ENCODE results near the gene PRPS1.
"Not testable (repeated sequence)": the region's sequence is repeated elsewhere in the genome, so short reads cannot be mapped to it uniquely, and the experiment has no call there.

Gene PRPS1

GRCh38 chrX:107677909-107678308 is 49.6 kb downstream of the PRPS1 start:
- H3K9ac ChIP-seq (ENCODE audit: low read length in 5 of 5), result no peak overlapping the region

GRCh38 chrX:107678957-107679740 is 50.8 kb downstream of the PRPS1 start:
- Histone ChIP-seq H3K9me3 (ENCODE audit: control insufficient read depth in 5 of 5, low read length in 5 of 5) (no peaks in the 10 kb centered on the region), H3K4me1 (ENCODE audit: control insufficient read depth in 5 of 5, insufficient read depth in 5 of 5, low read length in 5 of 5) (peaks cover 15 to 70% (median 63%) of the 10 kb centered on the region in 5 donors), H3K27ac (ENCODE audit: low read depth, low read length) (no peak overlapping the region)

More at GRCh38 chrX:107677909-107678308, 49.6 kb downstream of the PRPS1 start:
- Histone ChIP-seq H3K4me1 (ENCODE audit: control insufficient read depth in 5 of 5, insufficient read depth in 5 of 5, low read length in 5 of 5) (peaks cover 12 to 70% (median 63%) of the 10 kb centered on the region in 5 donors), H3K4me3 (ENCODE audit: low read depth in 1 of 5, low read length in 5 of 5) (no peak overlapping the region), H3K9me3 (ENCODE audit: control insufficient read depth in 5 of 5, low read length in 5 of 5) (no peaks in the 10 kb centered on the region), H3K27me3 (ENCODE audit: control insufficient read depth in 5 of 5, insufficient read depth in 4 of 5, low read length in 5 of 5) (peaks cover 0 to 18% (median 5%) of the 10 kb centered on the region in 5 donors), H3K27ac (ENCODE audit: low read depth, low read length) (peak overlapping the region; percentile 0), H3K36me3 (ENCODE audit: control insufficient read depth in 5 of 5, insufficient read depth in 5 of 5, low read length in 5 of 5) (no peaks in the 10 kb centered on the region)

GRCh38 chrX:107682256-107682655 is 53.9 kb downstream of the PRPS1 start:
- no peaks in the 10 kb centered on the region for H3K9me3 ChIP-seq (ENCODE audit: control insufficient read depth in 5 of 5, low read length in 5 of 5)
- no peaks in the 10 kb centered on the region for H3K36me3 ChIP-seq (ENCODE audit: control insufficient read depth in 5 of 5, insufficient read depth in 5 of 5, low read length in 5 of 5)
- no peak overlapping the region for H3K27ac ChIP-seq (ENCODE audit: low read depth, low read length)

More at GRCh38 chrX:107678957-107679740, 50.8 kb downstream of the PRPS1 start:
- no peaks in the 10 kb centered on the region for H3K36me3 ChIP-seq (ENCODE audit: control insufficient read depth in 5 of 5, insufficient read depth in 5 of 5, low read length in 5 of 5)
- no peak overlapping the region for H3K9ac ChIP-seq (ENCODE audit: low read length in 5 of 5)
- no peak overlapping the region for H3K4me3 ChIP-seq (ENCODE audit: low read depth in 1 of 5, low read length in 5 of 5)
- peaks cover 0 to 18% (median 3%) of the 10 kb centered on the region in 5 donors for H3K27me3 ChIP-seq (ENCODE audit: control insufficient read depth in 5 of 5, insufficient read depth in 4 of 5, low read length in 5 of 5)

GRCh38 chrX:107683124-107683895 is 55.0 kb downstream of the PRPS1 start:
- H3K9me3 ChIP-seq (ENCODE audit: control insufficient read depth in 5 of 5, low read length in 5 of 5), result no peaks in the 10 kb centered on the region
- H3K9ac ChIP-seq (ENCODE audit: low read length in 5 of 5), result no peak overlapping the region
- peaks cover 0 to 9% (median 3%) of the 10 kb centered on the region in 5 donors for H3K27me3 ChIP-seq (ENCODE audit: control insufficient read depth in 5 of 5, insufficient read depth in 4 of 5, low read length in 5 of 5)
- no peak overlapping the region for H3K27ac ChIP-seq (ENCODE audit: low read depth, low read length)
- no peak overlapping the region for H3K4me3 ChIP-seq (ENCODE audit: low read depth in 1 of 5, low read length in 5 of 5)
- no peaks in the 10 kb centered on the region for H3K36me3 ChIP-seq (ENCODE audit: control insufficient read depth in 5 of 5, insufficient read depth in 5 of 5, low read length in 5 of 5)
- H3K4me1 ChIP-seq (ENCODE audit: control insufficient read depth in 5 of 5, insufficient read depth in 5 of 5, low read length in 5 of 5), result peaks cover 13 to 47% (median 38%) of the 10 kb centered on the region in 5 donors

More at GRCh38 chrX:107682256-107682655, 53.9 kb downstream of the PRPS1 start:
- Histone ChIP-seq H3K9ac (ENCODE audit: low read length in 5 of 5) (no peak overlapping the region), H3K4me3 (ENCODE audit: low read depth in 1 of 5, low read length in 5 of 5) (no peak overlapping the region), H3K4me1 (ENCODE audit: control insufficient read depth in 5 of 5, insufficient read depth in 5 of 5, low read length in 5 of 5) (peaks cover 13 to 55% (median 45%) of the 10 kb centered on the region in 5 donors), H3K27me3 (ENCODE audit: control insufficient read depth in 5 of 5, insufficient read depth in 4 of 5, low read length in 5 of 5) (peaks cover 0 to 12% (median 3%) of the 10 kb centered on the region in 5 donors)

- H3K9me3 ChIP-seq (ENCODE audit: control insufficient read depth in 5 of 5, low read length in 5 of 5), result no peaks in the 10 kb centered on the region
- H3K4me1 ChIP-seq (ENCODE audit: control insufficient read depth in 5 of 5, insufficient read depth in 5 of 5, low read length in 5 of 5), result peaks cover 13 to 41% (median 32%) of the 10 kb centered on the region in 5 donors
- no peak overlapping the region for H3K4me3 ChIP-seq (ENCODE audit: low read depth in 1 of 5, low read length in 5 of 5)
- H3K27me3 ChIP-seq (ENCODE audit: control insufficient read depth in 5 of 5, insufficient read depth in 4 of 5, low read length in 5 of 5), result peaks cover 0 to 8% (median 2%) of the 10 kb centered on the region in 5 donors
- H3K27ac ChIP-seq (ENCODE audit: low read depth, low read length), result no peak overlapping the region
- H3K9ac ChIP-seq (ENCODE audit: low read length in 5 of 5), result no peak overlapping the region
- H3K36me3 ChIP-seq (ENCODE audit: control insufficient read depth in 5 of 5, insufficient read depth in 5 of 5, low read length in 5 of 5), result no peaks in the 10 kb centered on the region
These were observed 55.6 kb downstream of the PRPS1 start for GRCh38 chrX:107683931-107684330.

- H3K27ac ChIP-seq (ENCODE audit: low read depth, low read length), result no peak overlapping the region
These were observed 56.7 kb downstream of the PRPS1 start for GRCh38 chrX:107684956-107685385.

GRCh38 chrX:107685586-107685985 is 57.3 kb downstream of the PRPS1 start:
- H3K4me3 ChIP-seq (ENCODE audit: low read depth in 1 of 5, low read length in 5 of 5); H3K36me3 ChIP-seq (ENCODE audit: control insufficient read depth in 5 of 5, insufficient read depth in 5 of 5, low read length in 5 of 5); H3K9me3 ChIP-seq (ENCODE audit: control insufficient read depth in 5 of 5, low read length in 5 of 5); H3K27ac ChIP-seq (ENCODE audit: low read depth, low read length); H3K27me3 ChIP-seq (ENCODE audit: control insufficient read depth in 5 of 5, insufficient read depth in 4 of 5, low read length in 5 of 5); H3K9ac ChIP-seq (ENCODE audit: low read length in 5 of 5): not testable (repeated sequence)
- H3K4me1 ChIP-seq (ENCODE audit: control insufficient read depth in 5 of 5, insufficient read depth in 5 of 5, low read length in 5 of 5), result peaks cover 13 to 32% (median 24%) of the 10 kb centered on the region in 5 donors

More at GRCh38 chrX:107684956-107685385, 56.7 kb downstream of the PRPS1 start:
- Histone ChIP-seq H3K4me3 (ENCODE audit: low read depth in 1 of 5, low read length in 5 of 5) (no peak overlapping the region), H3K27me3 (ENCODE audit: control insufficient read depth in 5 of 5, insufficient read depth in 4 of 5, low read length in 5 of 5) (peaks cover 0 to 6% (median 3%) of the 10 kb centered on the region in 5 donors), H3K9ac (ENCODE audit: low read length in 5 of 5) (no peak overlapping the region), H3K36me3 (ENCODE audit: control insufficient read depth in 5 of 5, insufficient read depth in 5 of 5, low read length in 5 of 5) (no peaks in the 10 kb centered on the region), H3K4me1 (ENCODE audit: control insufficient read depth in 5 of 5, insufficient read depth in 5 of 5, low read length in 5 of 5) (peaks cover 13 to 32% (median 24%) of the 10 kb centered on the region in 5 donors), H3K9me3 (ENCODE audit: control insufficient read depth in 5 of 5, low read length in 5 of 5) (no peaks in the 10 kb centered on the region)

GRCh38 chrX:107686026-107686425 is 57.7 kb downstream of the PRPS1 start:
- Histone ChIP-seq H3K9me3 (ENCODE audit: control insufficient read depth in 5 of 5, low read length in 5 of 5) (no peaks in the 10 kb centered on the region), H3K27ac (ENCODE audit: low read depth, low read length) (no peak overlapping the region), H3K4me1 (ENCODE audit: control insufficient read depth in 5 of 5, insufficient read depth in 5 of 5, low read length in 5 of 5) (peaks cover 13 to 32% (median 24%) of the 10 kb centered on the region in 5 donors), H3K9ac (ENCODE audit: low read length in 5 of 5) (no peak overlapping the region), H3K4me3 (ENCODE audit: low read depth in 1 of 5, low read length in 5 of 5) (no peak overlapping the region), H3K36me3 (ENCODE audit: control insufficient read depth in 5 of 5, insufficient read depth in 5 of 5, low read length in 5 of 5) (no peaks in the 10 kb centered on the region), H3K27me3 (ENCODE audit: control insufficient read depth in 5 of 5, insufficient read depth in 4 of 5, low read length in 5 of 5) (peaks cover 0 to 6% (median 3%) of the 10 kb centered on the region in 5 donors)

- H3K4me1 ChIP-seq (ENCODE audit: control insufficient read depth in 5 of 5, insufficient read depth in 5 of 5, low read length in 5 of 5), result peaks cover 13 to 32% (median 24%) of the 10 kb centered on the region in 5 donors
- H3K4me3 ChIP-seq (ENCODE audit: low read depth in 1 of 5, low read length in 5 of 5), result no peak overlapping the region
- no peak overlapping the region for H3K9ac ChIP-seq (ENCODE audit: low read length in 5 of 5)
- H3K27me3 ChIP-seq (ENCODE audit: control insufficient read depth in 5 of 5, insufficient read depth in 4 of 5, low read length in 5 of 5), result peaks cover 0 to 6% (median 3%) of the 10 kb centered on the region in 5 donors
- H3K36me3 ChIP-seq (ENCODE audit: control insufficient read depth in 5 of 5, insufficient read depth in 5 of 5, low read length in 5 of 5), result no peaks in the 10 kb centered on the region
- no peaks in the 10 kb centered on the region for H3K9me3 ChIP-seq (ENCODE audit: control insufficient read depth in 5 of 5, low read length in 5 of 5)
- H3K27ac ChIP-seq (ENCODE audit: low read depth, low read length), result no peak overlapping the region
These were observed 58.5 kb downstream of the PRPS1 start for GRCh38 chrX:107686792-107687191.
